ENCODE data around the gene AGPAT3.

DNA sequence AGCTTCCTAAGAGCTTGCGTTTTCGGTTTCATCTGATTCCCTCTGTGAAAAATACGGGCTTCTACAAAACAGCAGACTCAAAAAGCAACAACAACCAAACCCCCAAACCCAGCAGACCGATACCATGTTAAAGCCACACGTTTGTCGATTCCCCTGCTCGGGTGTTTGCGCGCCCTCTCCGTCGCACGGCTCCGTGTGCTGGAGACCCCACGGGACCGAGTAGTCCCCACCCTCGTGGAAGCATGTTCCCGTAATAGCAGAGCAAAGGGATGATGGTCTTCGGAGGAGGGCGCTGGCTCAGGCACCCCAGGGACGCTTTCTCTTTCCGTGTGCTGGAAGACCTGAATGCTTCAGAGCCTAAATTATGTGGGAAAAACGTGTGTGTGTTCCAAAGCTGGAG, 42.7 kb downstream of the AGPAT3 start:
- TF ChIP-seq, protein P1, sequence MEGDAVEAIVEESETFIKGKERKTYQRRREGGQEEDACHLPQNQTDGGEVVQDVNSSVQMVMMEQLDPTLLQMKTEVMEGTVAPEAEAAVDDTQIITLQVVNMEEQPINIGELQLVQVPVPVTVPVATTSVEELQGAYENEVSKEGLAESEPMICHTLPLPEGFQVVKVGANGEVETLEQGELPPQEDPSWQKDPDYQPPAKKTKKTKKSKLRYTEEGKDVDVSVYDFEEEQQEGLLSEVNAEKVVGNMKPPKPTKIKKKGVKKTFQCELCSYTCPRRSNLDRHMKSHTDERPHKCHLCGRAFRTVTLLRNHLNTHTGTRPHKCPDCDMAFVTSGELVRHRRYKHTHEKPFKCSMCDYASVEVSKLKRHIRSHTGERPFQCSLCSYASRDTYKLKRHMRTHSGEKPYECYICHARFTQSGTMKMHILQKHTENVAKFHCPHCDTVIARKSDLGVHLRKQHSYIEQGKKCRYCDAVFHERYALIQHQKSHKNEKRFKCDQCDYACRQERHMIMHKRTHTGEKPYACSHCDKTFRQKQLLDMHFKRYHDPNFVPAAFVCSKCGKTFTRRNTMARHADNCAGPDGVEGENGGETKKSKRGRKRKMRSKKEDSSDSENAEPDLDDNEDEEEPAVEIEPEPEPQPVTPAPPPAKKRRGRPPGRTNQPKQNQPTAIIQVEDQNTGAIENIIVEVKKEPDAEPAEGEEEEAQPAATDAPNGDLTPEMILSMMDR (IDR thresholded peaks at IDR 0.05), result no peak
- no peak for TF ChIP-seq POLR2A (IDR thresholded peaks at IDR 0.05)

All from testis (tissue), 2 donors.